Activated CD4-positive, alpha-beta memory T cell treated with anti-CD3 and anti-CD28 coated beads, Interleukin-2, amount 10 ng/mL, durations not matched to agents 7 days and 5 days (primary cell): ENCODE measurements around the gene RYR3. TPM values are rescaled to one million over a fixed set of nuclear protein-coding genes. Genes with fewer than 3 reads are reported as not detected.
"Not testable (repeated sequence)": the region's sequence is repeated elsewhere in the genome, so short reads cannot be mapped to it uniquely, and the experiment has no call there.

Experiments used
- CTCF ChIA-PET: fragments of 350-600 bp; sonication (Branson Sonifier 250); formaldehyde crosslinking; loops from one replicate; lab custom pipeline; 2021; ENCODE audit warnings: antibody characterized with exemption, inconsistent platforms; lab: Charles Lee
- POLR2A ChIA-PET: fragments of 350-600 bp; sonication (Branson Sonifier 250); formaldehyde crosslinking; loops from one replicate; lab custom pipeline; 2021; ENCODE audit warnings: antibody characterized with exemption; lab: Charles Lee
- DNase-seq: peaks from one replicate; pipeline ENCODE4 v3.0.0-alpha.2; 2020
- H3K27ac Mint-ChIP-seq: one replicate; pipeline ENCODE4 v1.8.0; 2021; ENCODE audit warnings: mild to moderate bottlenecking, mixed read lengths
- H3K27me3 Mint-ChIP-seq: one replicate; pipeline ENCODE4 v1.8.0; 2021; ENCODE audit warnings: mixed read lengths
- H3K36me3 Mint-ChIP-seq: one replicate; pipeline ENCODE4 v1.8.0; 2021; ENCODE audit warnings: low read depth, mixed read lengths
- H3K4me1 Mint-ChIP-seq: one replicate; pipeline ENCODE4 v1.8.0; 2021; ENCODE audit warnings: mixed read lengths
- H3K4me3 Mint-ChIP-seq: one replicate; pipeline ENCODE4 v1.8.0; 2021; ENCODE audit warnings: mild to moderate bottlenecking, mixed read lengths
- H3K9me3 Mint-ChIP-seq: one replicate; pipeline ENCODE4 v1.8.0; 2021; ENCODE audit warnings: mixed read lengths
- total RNA-seq, 2 experiments: library from RNA; stranded (reverse); gene quantifications; one replicate each; pipeline ENCODE4 v1.2.3, GENCODE V29; 2021

The RYR3 gene
- total RNA-seq, 2 experiments from 2014 or later = not detected

- no peaks in the 10 kb centered on the region for H3K27me3 Mint-ChIP-seq
- ChIA-PET CTCF (no interaction called here), POLR2A (no interaction called here)
- DNase-seq = no peak
- no peak overlapping the region for H3K4me3 Mint-ChIP-seq
- no peak overlapping the region for H3K27ac Mint-ChIP-seq
- no peaks in the 10 kb centered on the region for H3K36me3 Mint-ChIP-seq
- H3K4me1 Mint-ChIP-seq = no peaks in the 10 kb centered on the region
- H3K9me3 Mint-ChIP-seq = peaks cover 6% of the 10 kb centered on the region
These were observed 256.9 kb downstream of the RYR3 start for GRCh38 chr15:33567652-33568051.

- H3K27me3 Mint-ChIP-seq = no peaks in the 10 kb centered on the region
- DNase-seq = no peak
- no peaks in the 10 kb centered on the region for H3K4me1 Mint-ChIP-seq
- no peak overlapping the region for H3K27ac Mint-ChIP-seq
- no peak overlapping the region for H3K4me3 Mint-ChIP-seq
- H3K9me3 Mint-ChIP-seq = peaks cover 6% of the 10 kb centered on the region
- ChIA-PET POLR2A (no interaction called here), CTCF (no interaction called here)
- H3K36me3 Mint-ChIP-seq = no peaks in the 10 kb centered on the region
These were observed 258.3 kb downstream of the RYR3 start for GRCh38 chr15:33569036-33569435.

DNA sequence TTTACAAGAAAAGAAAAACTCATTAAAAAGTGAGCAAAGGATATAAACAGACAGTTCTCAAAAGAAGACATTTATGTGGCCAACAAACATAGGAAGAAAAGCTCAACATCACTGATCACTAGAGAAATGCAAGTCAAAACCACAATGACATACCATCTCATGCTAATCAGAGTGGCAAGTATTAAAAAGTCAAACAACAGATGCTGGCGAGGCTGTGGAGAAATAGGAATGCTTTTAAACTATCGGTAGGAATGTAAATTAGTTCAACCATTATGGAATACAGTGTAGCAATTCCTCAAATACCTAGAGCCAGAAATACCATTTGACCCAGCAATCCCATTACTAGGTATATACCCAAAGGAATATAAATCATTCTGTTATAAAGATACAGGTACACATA, 267.1 kb downstream of the RYR3 start:
- H3K36me3 Mint-ChIP-seq, H3K27me3 Mint-ChIP-seq, POLR2A ChIA-PET, CTCF ChIA-PET, DNase-seq, H3K9me3 Mint-ChIP-seq, H3K4me1 Mint-ChIP-seq, H3K27ac Mint-ChIP-seq, H3K4me3 Mint-ChIP-seq: not testable (repeated sequence)

GRCh38 chr15:33580526-33580925, 269.8 kb downstream of the RYR3 start:
- H3K4me1 Mint-ChIP-seq = no peaks in the 10 kb centered on the region
- CTCF ChIA-PET = no interaction called here
- no peak overlapping the region for H3K4me3 Mint-ChIP-seq
- no peaks in the 10 kb centered on the region for H3K36me3 Mint-ChIP-seq
- H3K9me3 Mint-ChIP-seq = peaks cover under 1% of the 10 kb centered on the region
- no peaks in the 10 kb centered on the region for H3K27me3 Mint-ChIP-seq
- DNase-seq = no peak
- POLR2A ChIA-PET = no interaction called here
- H3K27ac Mint-ChIP-seq = no peak overlapping the region

DNA sequence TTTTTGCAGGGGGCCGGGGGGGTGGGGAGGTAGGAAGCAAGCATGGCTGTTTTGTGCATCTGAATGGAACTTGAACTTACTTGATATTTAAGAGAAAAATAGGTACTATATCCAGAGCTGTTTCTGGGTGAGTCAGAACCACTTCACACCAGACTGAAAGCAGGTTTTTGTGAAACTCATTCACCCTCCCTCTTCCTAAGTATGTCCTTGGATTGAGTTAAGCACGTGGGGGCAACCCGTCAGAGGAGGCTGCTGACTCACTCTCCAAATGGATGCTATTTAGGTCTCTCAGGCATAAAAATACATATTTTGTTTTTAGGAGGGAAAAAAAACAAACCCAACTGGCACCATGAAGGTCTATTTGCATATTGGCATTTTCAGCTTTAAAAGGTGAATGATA, 270.3 kb downstream of the RYR3 start:
- POLR2A ChIA-PET = no interaction called here
- Mint-ChIP-seq H3K27me3 (no peaks in the 10 kb centered on the region), H3K27ac (no peak overlapping the region), H3K9me3 (no peaks in the 10 kb centered on the region), H3K4me1 (no peaks in the 10 kb centered on the region), H3K4me3 (no peak overlapping the region), H3K36me3 (no peaks in the 10 kb centered on the region)
- CTCF ChIA-PET = no interaction called here
- no peak for DNase-seq

DNA sequence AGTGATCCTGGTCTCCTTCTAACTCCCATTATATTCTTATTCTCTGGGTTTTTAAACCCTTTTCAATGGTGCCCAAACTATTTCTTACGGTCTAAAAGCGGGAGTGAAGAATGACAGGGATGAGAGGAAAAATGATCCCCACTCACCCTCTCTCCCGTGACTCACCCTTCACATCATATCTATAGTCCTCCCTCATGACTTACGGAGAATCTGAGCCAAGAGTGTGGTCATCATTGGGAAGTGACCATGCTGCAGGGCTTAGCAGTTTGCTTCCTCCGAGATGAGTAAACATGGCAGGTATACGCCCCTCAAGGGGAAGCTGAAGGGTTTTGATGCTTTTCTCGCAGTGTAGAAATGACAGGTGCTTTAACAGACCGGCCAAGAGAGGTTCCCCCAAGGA, 274.0 kb downstream of the RYR3 start:
- no peak overlapping the region for H3K4me3 Mint-ChIP-seq
- no peak overlapping the region for H3K27ac Mint-ChIP-seq
- CTCF ChIA-PET = no interaction called here
- H3K27me3 Mint-ChIP-seq = no peaks in the 10 kb centered on the region
- H3K36me3 Mint-ChIP-seq = no peaks in the 10 kb centered on the region
- POLR2A ChIA-PET = no interaction called here
- no peaks in the 10 kb centered on the region for H3K4me1 Mint-ChIP-seq
- no peaks in the 10 kb centered on the region for H3K9me3 Mint-ChIP-seq
- no peak for DNase-seq

DNA sequence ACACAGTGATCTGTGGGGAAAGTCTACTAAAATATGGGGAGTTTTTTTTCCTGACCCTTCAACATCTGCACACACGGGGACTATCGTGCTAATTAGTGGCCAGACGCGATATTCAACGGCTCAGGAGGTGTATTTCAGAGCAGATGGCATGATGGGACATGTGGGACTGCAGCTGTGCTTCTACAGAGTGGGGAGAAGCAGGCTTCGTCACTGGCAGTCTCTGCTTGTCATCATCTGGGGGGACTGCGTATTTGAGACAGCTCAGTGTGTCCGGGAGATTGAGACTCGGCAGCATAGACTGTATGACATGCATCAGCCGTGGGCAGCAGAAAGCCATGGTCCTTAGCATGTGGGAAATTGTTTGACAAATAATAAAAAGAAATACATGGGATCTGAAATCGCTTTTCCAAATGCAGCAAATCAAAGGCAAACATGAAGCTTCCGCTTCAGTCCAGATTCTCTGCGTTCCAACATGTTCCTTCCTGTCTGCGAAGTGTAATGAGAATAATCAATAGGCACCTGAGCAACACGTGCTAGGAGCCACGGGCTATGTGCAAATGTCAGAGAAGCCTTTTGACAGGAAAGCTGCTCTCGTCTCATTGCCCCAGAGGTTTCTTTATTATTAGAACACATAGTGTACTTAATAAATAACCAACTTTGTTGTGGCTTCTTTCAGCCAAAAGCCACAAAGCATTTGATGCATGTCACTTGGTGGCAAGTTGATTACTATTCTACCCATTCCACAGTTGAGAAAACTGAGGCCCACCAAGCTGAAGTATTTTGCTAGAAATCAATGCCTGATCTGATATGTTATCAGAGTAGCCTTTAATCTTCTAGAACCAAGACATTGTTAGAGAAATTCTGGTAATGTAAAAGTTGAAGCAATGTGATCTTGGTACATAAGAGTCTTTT, 276.3 kb downstream of the RYR3 start:
- POLR2A ChIA-PET = no interaction called here
- no peak for DNase-seq
- CTCF ChIA-PET = no interaction called here
- no peak overlapping the region for H3K4me3 Mint-ChIP-seq
- no peaks in the 10 kb centered on the region for H3K4me1 Mint-ChIP-seq
- H3K27ac Mint-ChIP-seq = no peak overlapping the region
- no peaks in the 10 kb centered on the region for H3K27me3 Mint-ChIP-seq
- H3K9me3 Mint-ChIP-seq = no peaks in the 10 kb centered on the region
- H3K36me3 Mint-ChIP-seq = no peaks in the 10 kb centered on the region

DNA sequence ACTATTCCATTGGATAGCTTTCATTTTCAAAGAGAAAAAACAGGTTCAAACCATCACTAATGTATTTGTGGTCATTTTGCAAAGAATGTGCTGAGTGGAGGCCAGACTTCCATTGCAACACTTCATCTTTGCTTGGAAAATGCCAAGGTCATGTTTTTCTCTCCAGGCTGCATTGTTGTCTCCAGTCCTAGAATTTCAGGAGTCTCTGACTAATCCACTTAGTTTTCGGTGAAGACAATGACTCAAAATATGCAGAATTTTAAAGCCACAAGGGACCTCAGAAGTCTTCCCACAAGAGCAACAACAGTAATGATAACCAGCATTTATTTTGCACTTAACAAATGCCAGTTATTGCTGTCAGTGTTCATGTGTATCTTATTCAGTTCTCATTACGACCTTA, 277.0 kb downstream of the RYR3 start:
- H3K9me3 Mint-ChIP-seq = no peaks in the 10 kb centered on the region

GRCh38 chr15:33592864-33593263, 282.1 kb downstream of the RYR3 start:
- Mint-ChIP-seq H3K27me3 (no peaks in the 10 kb centered on the region), H3K27ac (peak overlapping the region; percentile 18), H3K36me3 (no peaks in the 10 kb centered on the region), H3K9me3 (no peaks in the 10 kb centered on the region), H3K4me3 (no peak overlapping the region), H3K4me1 (no peaks in the 10 kb centered on the region)
- CTCF ChIA-PET = no interaction called here
- POLR2A ChIA-PET = no interaction called here
- DNase-seq = no peak

More for the DNA sequence above, 277.0 kb downstream of the RYR3 start:
- DNase-seq = no peak
- Mint-ChIP-seq H3K27me3 (no peaks in the 10 kb centered on the region), H3K36me3 (no peaks in the 10 kb centered on the region), H3K4me1 (no peaks in the 10 kb centered on the region), H3K4me3 (no peak overlapping the region), H3K27ac (no peak overlapping the region)
- CTCF ChIA-PET = no interaction called here
- POLR2A ChIA-PET = no interaction called here

DNA sequence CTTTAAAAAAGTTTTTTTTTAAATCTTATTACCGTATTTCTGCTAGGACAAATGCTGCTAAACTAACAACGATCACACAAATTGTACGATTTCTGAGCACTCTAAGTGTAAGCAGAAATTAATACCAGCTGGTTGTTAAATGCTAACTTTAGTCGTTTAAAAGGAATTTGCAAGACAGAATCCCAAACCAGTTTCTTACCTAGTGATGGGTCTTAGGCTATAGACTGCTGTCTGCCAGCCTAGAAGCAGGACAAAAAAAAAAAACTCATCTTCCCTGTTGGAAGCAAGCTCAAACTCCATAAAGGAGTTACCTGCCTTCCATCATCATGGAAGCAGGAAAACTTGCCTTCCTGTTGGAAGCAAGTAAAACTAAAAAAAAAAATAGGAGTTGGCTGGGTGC, 287.6 kb downstream of the RYR3 start:
- H3K27ac Mint-ChIP-seq, H3K36me3 Mint-ChIP-seq, CTCF ChIA-PET, H3K27me3 Mint-ChIP-seq, POLR2A ChIA-PET, DNase-seq, H3K4me1 Mint-ChIP-seq, H3K4me3 Mint-ChIP-seq, H3K9me3 Mint-ChIP-seq: not testable (repeated sequence)

DNA sequence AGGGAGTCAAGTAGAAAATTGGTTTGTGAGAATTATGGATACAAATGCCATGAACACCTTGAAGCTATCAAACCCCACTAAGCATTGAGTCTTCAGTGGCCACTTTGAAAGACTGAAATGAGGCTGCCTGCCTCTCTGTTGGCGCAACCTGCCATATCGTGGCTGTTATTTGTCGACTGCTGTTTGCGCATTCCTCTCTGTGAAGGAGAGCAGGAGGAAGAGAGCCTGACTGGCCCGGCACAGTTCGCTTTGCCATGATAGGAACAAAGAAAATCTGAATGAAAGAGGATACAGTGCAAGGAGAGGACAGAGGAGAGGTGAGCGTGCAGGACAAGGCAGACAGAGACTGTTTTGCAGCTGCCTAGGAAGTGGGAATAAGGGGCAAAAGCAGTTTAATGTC, 289.4 kb downstream of the RYR3 start:
- POLR2A ChIA-PET = no interaction called here
- CTCF ChIA-PET = no interaction called here
- H3K4me3 Mint-ChIP-seq = no peak overlapping the region
- H3K27ac Mint-ChIP-seq = no peak overlapping the region
- DNase-seq = no peak
- H3K27me3 Mint-ChIP-seq = no peaks in the 10 kb centered on the region
- H3K9me3 Mint-ChIP-seq = no peaks in the 10 kb centered on the region
- no peaks in the 10 kb centered on the region for H3K36me3 Mint-ChIP-seq
- no peaks in the 10 kb centered on the region for H3K4me1 Mint-ChIP-seq

DNA sequence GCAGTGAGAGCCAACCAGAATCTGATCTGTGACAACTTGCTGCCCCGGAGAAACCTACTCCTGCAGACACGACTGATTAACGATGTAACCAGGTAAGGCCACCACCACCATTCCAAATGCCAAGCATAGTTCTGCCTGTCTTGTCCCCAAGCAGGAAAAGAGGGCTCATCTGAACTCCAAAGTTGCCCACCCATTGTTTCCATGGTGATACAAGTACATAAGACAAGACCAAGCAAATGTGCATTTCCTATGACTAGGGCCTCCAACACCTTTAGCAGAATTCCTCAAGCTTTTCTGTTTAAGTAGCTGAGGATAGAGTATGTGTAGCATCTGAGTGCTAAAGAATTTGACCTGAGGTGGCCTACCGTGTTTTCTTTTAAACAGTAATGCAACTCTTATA, 290.7 kb downstream of the RYR3 start:
- no peaks in the 10 kb centered on the region for H3K9me3 Mint-ChIP-seq
- H3K36me3 Mint-ChIP-seq = no peaks in the 10 kb centered on the region
- no peaks in the 10 kb centered on the region for H3K4me1 Mint-ChIP-seq
- H3K27me3 Mint-ChIP-seq = no peaks in the 10 kb centered on the region
- no peak overlapping the region for H3K27ac Mint-ChIP-seq
- no peak overlapping the region for H3K4me3 Mint-ChIP-seq
- ChIA-PET POLR2A (no interaction called here), CTCF (no interaction called here)
- DNase-seq = no peak

DNA sequence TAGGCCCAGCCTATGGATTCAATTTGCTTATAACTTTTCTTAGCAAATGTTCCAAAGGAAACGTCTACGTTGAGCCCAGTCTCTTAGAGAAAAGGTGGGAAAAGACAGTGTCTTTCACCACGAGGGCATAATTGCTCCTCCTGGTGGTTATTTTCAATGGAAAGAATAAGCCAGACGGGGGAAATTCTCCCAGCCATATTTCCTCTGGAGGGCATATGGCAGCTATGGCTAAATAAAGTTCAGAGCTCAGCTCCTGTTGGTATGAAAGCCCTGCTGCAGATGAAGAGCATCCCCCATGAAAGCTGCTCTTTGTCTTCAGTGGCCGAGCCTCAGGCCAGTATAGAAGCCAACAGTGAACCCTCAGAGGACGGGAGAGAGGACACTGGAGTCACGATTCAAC, 297.9 kb downstream of the RYR3 start:
- H3K4me1 Mint-ChIP-seq = no peaks in the 10 kb centered on the region
- no peaks in the 10 kb centered on the region for H3K9me3 Mint-ChIP-seq
- no peaks in the 10 kb centered on the region for H3K36me3 Mint-ChIP-seq
- no peaks in the 10 kb centered on the region for H3K27me3 Mint-ChIP-seq
- ChIA-PET POLR2A (no interaction called here), CTCF (no interaction called here)
- DNase-seq = no peak
- no peak overlapping the region for H3K4me3 Mint-ChIP-seq
- no peak overlapping the region for H3K27ac Mint-ChIP-seq

GRCh38 chr15:33612721-33613304, 302.0 kb downstream of the RYR3 start:
- H3K27me3 Mint-ChIP-seq = peaks cover 2% of the 10 kb centered on the region
- DNase-seq = no peak
- H3K27ac Mint-ChIP-seq = no peak overlapping the region
- POLR2A ChIA-PET = no interaction called here
- H3K4me1 Mint-ChIP-seq = no peaks in the 10 kb centered on the region
- CTCF ChIA-PET = no interaction called here
- no peak overlapping the region for H3K4me3 Mint-ChIP-seq
- H3K36me3 Mint-ChIP-seq = no peaks in the 10 kb centered on the region
- H3K9me3 Mint-ChIP-seq = no peaks in the 10 kb centered on the region
